GM23338 (cell line): ENCODE data around the gene MAN1A2. TPM values are rescaled to one million over a fixed set of nuclear protein-coding genes. Genes with fewer than 3 reads are reported as not detected.

Experiments
- ATAC-seq: fragments of 200-7000 bp; cut with Tn5 transposase; 3 replicates; pipeline ENCODE4 v1.9.1; 2020
- DNase-seq: peaks from one replicate; pipeline ENCODE4 v3.0.0-alpha.2; 2015; ENCODE audit warnings: low spot score
- H2AFZ ChIP-seq: fragments of 200-600 bp; sonication (generic); 2 replicates; pipeline ENCODE4 v1.8.0; 2016; ENCODE audit warnings: antibody characterized with exemption, mild to moderate bottlenecking, moderate library complexity
- H3F3A ChIP-seq: fragments of 200-600 bp; sonication (generic); replicated peaks from 2 replicates; pipeline ENCODE4 v1.8.0; 2017; ENCODE audit warnings: antibody characterized with exemption, mixed run types, low read depth
- H3K27ac ChIP-seq: fragments of 200-600 bp; sonication (generic); 2 replicates; pipeline ENCODE4 v1.6.1; 2016; ENCODE audit warnings: low read depth
- H3K27me3 ChIP-seq: fragments of 200-600 bp; sonication (generic); 2 replicates; pipeline ENCODE4 v1.8.0; 2016; ENCODE audit warnings: mild to moderate bottlenecking, mixed run types, moderate library complexity; ENCODE audit not compliant: insufficient read depth
- H3K36me3 ChIP-seq: fragments of 200-600 bp; sonication (generic); 2 replicates; pipeline ENCODE4 v1.8.0; 2016; ENCODE audit warnings: mild to moderate bottlenecking; ENCODE audit not compliant: insufficient read depth
- H3K4me1 ChIP-seq: fragments of 200-600 bp; sonication (generic); 2 replicates; pipeline ENCODE4 v1.8.0; 2016; ENCODE audit warnings: mild to moderate bottlenecking, moderate library complexity; ENCODE audit not compliant: insufficient read depth
- H3K4me2 ChIP-seq: fragments of 200-600 bp; sonication (generic); 2 replicates; pipeline ENCODE4 v1.7.1; 2017; ENCODE audit warnings: mixed run types
- H3K4me3 ChIP-seq: fragments of 200-600 bp; sonication (generic); 2 replicates; pipeline ENCODE4 v1.6.1; 2016; ENCODE audit warnings: mixed run types
- H3K79me2 ChIP-seq: fragments of 200-600 bp; sonication (generic); replicated peaks from 2 replicates; pipeline ENCODE4 v1.8.0; 2017; ENCODE audit warnings: mild to moderate bottlenecking; ENCODE audit not compliant: insufficient read depth
- H3K9me2 ChIP-seq: fragments of 200-600 bp; sonication (generic); 2 replicates; pipeline ENCODE4 v1.8.0; 2017; ENCODE audit not compliant: insufficient read depth
- H4K20me1 ChIP-seq: fragments of 200-600 bp; sonication (generic); replicated peaks from 2 replicates; pipeline ENCODE4 v1.8.0; 2017; ENCODE audit warnings: mild to moderate bottlenecking; ENCODE audit not compliant: insufficient read depth
- H3K27ac Mint-ChIP-seq: 2 replicates; pipeline ENCODE4 v1.8.0; 2020; ENCODE audit warnings: inconsistent platforms, mild to moderate bottlenecking, moderate library complexity, mixed read lengths
- H3K27me3 Mint-ChIP-seq: 3 replicates; pipeline ENCODE4 v1.8.0; 2022; ENCODE audit warnings: low read depth, mild to moderate bottlenecking, moderate library complexity, mixed read lengths, inconsistent platforms; ENCODE audit not compliant: insufficient read depth, poor library complexity
- H3K36me3 Mint-ChIP-seq: 3 replicates; pipeline ENCODE4 v1.8.0; 2021; ENCODE audit warnings: low read depth, mild to moderate bottlenecking, inconsistent platforms, moderate library complexity, mixed read lengths
- H3K4me1 Mint-ChIP-seq: 3 replicates; pipeline ENCODE4 v1.8.0; 2020; ENCODE audit warnings: mild to moderate bottlenecking, inconsistent platforms, mixed read lengths
- H3K4me3 Mint-ChIP-seq: 3 replicates; pipeline ENCODE4 v1.8.0; 2021; ENCODE audit warnings: moderate library complexity, mild to moderate bottlenecking, inconsistent platforms, mixed read lengths
- H3K9me3 Mint-ChIP-seq: 3 replicates; pipeline ENCODE4 v1.8.0; 2020; ENCODE audit warnings: moderate library complexity, mild to moderate bottlenecking, inconsistent platforms, mixed read lengths
- CREB1 ChIP-seq: fragments of 250-450 bp; sonication (Bioruptor Pico); IDR thresholded peaks from 2 replicates; pipeline ENCODE4 v1.5.0; 2020; ENCODE audit warnings: low read depth, mild to moderate bottlenecking, moderate library complexity
- CTCF ChIP-seq, 2 experiments: fragments of 200-600 bp in 1 of 2; sonication (generic) in 1 of 2; conservative IDR thresholded peaks; 2 replicates each; pipeline versions ENCODE4 v1.5.1 to v1.6.1; 2016 to 2017; ENCODE audit warnings: antibody characterized with exemption in 2 of 2, low read depth in 2 of 2, mild to moderate bottlenecking in 2 of 2, moderate library complexity in 1 of 2
- EZH2 ChIP-seq: fragments of 200-600 bp; sonication (generic); IDR thresholded peaks from one replicate; pipeline ENCODE4 v1.8.0; 2017; ENCODE audit warnings: antibody characterized with exemption, mild to moderate bottlenecking, low read depth; ENCODE audit not compliant: unreplicated experiment
- EZH2phosphoT487 ChIP-seq: fragments of 200-600 bp; sonication (generic); IDR thresholded peaks from one replicate; pipeline ENCODE4 v1.8.1; 2018; ENCODE audit warnings: antibody characterized with exemption; ENCODE audit not compliant: unreplicated experiment
- JUNB ChIP-seq: IDR thresholded peaks from one replicate; pipeline ENCODE4 v1.6.1; 2016; ENCODE audit warnings: antibody characterized with exemption; ENCODE audit not compliant: unreplicated experiment
- NANOG ChIP-seq: IDR thresholded peaks from 2 replicates; pipeline ENCODE4 v1.6.1; 2016; ENCODE audit warnings: antibody characterized with exemption, borderline replicate concordance
- POLR2AphosphoS5 ChIP-seq: IDR thresholded peaks from 2 replicates; pipeline ENCODE4 v1.6.1; 2016; ENCODE audit warnings: antibody characterized with exemption, low read depth
- REST ChIP-seq: IDR thresholded peaks from one replicate; pipeline ENCODE4 v1.6.1; 2018; ENCODE audit warnings: antibody characterized with exemption; ENCODE audit not compliant: unreplicated experiment
- STAT1 ChIP-seq: IDR thresholded peaks from one replicate; pipeline ENCODE4 v1.6.1; 2016; ENCODE audit warnings: antibody characterized with exemption; ENCODE audit not compliant: unreplicated experiment
- ZNF114 ChIP-seq: fragments of 250-450 bp; sonication (Bioruptor Pico); IDR thresholded peaks from 2 replicates; pipeline ENCODE4 v1.5.0; 2020; ENCODE audit warnings: mild to moderate bottlenecking, moderate library complexity
- ZNF331 ChIP-seq: fragments of 250-450 bp; sonication (Bioruptor Pico); IDR thresholded peaks from 2 replicates; pipeline ENCODE4 v1.5.0; 2020; ENCODE audit warnings: low read depth, mild to moderate bottlenecking, moderate library complexity
- ZNF462 ChIP-seq: fragments of 250-450 bp; sonication (Bioruptor Pico); IDR thresholded peaks from 2 replicates; pipeline ENCODE4 v1.5.0; 2020; ENCODE audit warnings: mild to moderate bottlenecking, moderate library complexity
- polyA plus RNA-seq: library from polyadenylated mRNA; unstranded; fragments of >200 nt; fragmentation: Nextera tagmentation; extraction: Ambion mirVana; gene quantifications from 2 replicates; pipeline ENCODE4 v1.2.1, GENCODE V29; 2016
- total RNA-seq: library from RNA; depleted of rRNA; stranded (reverse); fragments of >200 nt; shearing (Covaris generic); gene quantifications from 2 replicates; pipeline ENCODE4 v1.2.3, GENCODE V29; 2014
- TF ChIP-seq, protein P1 (sequence below): IDR thresholded peaks from 2 replicates; pipeline ENCODE4 v1.6.1; 2016; ENCODE audit warnings: antibody characterized with exemption

MAN1A2 gene
- total and polyA plus RNA-seq, 2 experiments from 2014 or later = 18.6 to 22.2 TPM

DNA sequence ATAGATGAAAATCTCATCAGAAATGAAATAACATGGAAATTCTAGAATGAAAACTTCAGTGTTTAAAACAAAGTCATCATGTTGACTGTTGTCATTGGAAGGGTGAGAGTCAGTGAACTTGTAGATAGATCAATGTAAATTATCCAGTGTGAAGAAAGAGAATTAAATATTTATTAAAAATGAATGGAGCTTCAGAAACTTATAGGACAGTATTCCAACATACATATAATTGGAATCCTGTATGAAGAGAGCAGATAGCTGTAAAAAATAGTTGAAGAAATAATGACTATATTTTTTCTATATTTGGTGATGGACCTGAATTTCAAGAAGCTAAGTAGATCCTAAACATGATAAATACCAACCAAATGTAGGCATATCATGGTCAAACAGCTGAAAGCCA lies 60.0 kb downstream of the MAN1A2 start:
- Mint-ChIP-seq H3K4me1 (no peaks in the 10 kb centered on the region), H3K36me3 (peaks cover 36% of the 10 kb centered on the region), H3K9me3 (peaks cover 32% of the 10 kb centered on the region), H3K4me3 (no peak overlapping the region), H3K27ac (no peak overlapping the region), H3K27me3 (peaks cover 3% of the 10 kb centered on the region)
- Histone ChIP-seq H3F3A (no peaks in the 10 kb centered on the region), H3K9me2 (no peaks in the 10 kb centered on the region), H3K27ac (no peak overlapping the region), H3K4me3 (no peak overlapping the region), H3K79me2 (no peaks in the 10 kb centered on the region), H2AFZ (no peak overlapping the region), H3K36me3 (peaks cover 4% of the 10 kb centered on the region; the same call in 1 of the 2 replicates), H3K4me2 (no peak overlapping the region), H4K20me1 (no peaks in the 10 kb centered on the region), H3K4me1 (no peaks in the 10 kb centered on the region), H3K27me3 (no peaks in the 10 kb centered on the region)
- no peak for ATAC-seq
- TF ChIP-seq, protein P1, sequence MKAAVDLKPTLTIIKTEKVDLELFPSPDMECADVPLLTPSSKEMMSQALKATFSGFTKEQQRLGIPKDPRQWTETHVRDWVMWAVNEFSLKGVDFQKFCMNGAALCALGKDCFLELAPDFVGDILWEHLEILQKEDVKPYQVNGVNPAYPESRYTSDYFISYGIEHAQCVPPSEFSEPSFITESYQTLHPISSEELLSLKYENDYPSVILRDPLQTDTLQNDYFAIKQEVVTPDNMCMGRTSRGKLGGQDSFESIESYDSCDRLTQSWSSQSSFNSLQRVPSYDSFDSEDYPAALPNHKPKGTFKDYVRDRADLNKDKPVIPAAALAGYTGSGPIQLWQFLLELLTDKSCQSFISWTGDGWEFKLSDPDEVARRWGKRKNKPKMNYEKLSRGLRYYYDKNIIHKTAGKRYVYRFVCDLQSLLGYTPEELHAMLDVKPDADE = no peak
- TF ChIP-seq STAT1 (no peak), ZNF462 (CRISPR knock-in tag) (no peak), CREB1 (CRISPR knock-in tag) (no peak), NANOG (no peak), REST (no peak), ZNF331 (CRISPR knock-in tag) (no peak), CTCF (conservative IDR thresholded peaks at IDR 0.05; ENCODE audit: low read depth in 2 of 2) (no peak), EZH2phosphoT487 (no peak), JUNB (no peak), ZNF114 (CRISPR knock-in tag) (no peak), POLR2AphosphoS5 (no peak), EZH2 (no peak)
- no peak for DNase-seq
